ENCODE results near the gene TBC1D22A. TPM values are rescaled to one million over a fixed set of nuclear protein-coding genes. Genes with fewer than 3 reads are reported as not detected.

TBC1D22A gene
- total and polyA plus RNA-seq, 4 donors, result 4.1 to 12.4 (median 8.4) TPM

DNA sequence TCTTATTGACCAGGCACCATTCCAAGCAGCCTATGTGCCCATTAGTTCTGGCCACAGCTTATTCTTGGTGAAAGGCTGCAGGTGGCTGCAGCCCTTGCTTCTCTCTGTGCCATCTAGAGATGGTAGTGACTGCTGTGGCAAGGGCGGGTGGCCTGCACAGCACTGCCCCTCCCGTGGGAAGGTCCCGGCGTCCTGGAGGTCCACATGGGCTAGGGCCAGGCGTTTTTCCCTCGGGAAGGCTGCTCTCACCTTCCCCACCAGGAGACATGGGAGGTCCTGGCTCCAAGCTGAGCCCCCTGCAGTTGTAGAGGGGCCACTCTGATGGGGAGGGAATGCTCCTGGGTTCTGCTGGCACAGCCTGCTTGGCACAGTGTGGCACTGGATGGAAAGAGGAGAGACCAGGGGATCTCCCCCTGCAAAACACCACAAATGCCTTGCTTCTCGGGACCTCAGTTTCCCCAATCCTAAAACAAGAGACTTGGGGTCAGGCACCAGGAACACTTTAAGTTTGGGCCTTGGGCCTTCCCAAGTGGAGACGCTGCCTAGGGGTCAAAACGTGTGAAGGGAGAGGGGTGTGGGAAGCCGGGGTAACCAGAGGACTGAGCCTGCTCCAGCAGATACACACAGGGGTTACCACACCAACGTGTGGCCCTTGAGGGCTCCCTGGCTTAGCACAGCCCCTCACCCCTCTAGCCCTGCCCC lies 10.0 kb upstream of the TBC1D22A start:
- peak overlapping the region in 1 of 2 donors; percentile 93 for H3K27ac ChIP-seq (ENCODE audit: low read depth in 1 of 2, low read length in 2 of 2)
- no peaks in the 10 kb centered on the region for H3K27me3 ChIP-seq (ENCODE audit: control insufficient read depth in 4 of 4, insufficient read depth in 4 of 4, low read length in 3 of 4)
- no peak overlapping the region for H3K9ac ChIP-seq (ENCODE audit: low read depth in 1 of 2, low read length in 2 of 2)
- H3K9me3 ChIP-seq (ENCODE audit: control insufficient read depth in 4 of 4, low read length in 3 of 4), result no peaks in the 10 kb centered on the region
- H3K36me3 ChIP-seq (ENCODE audit: control insufficient read depth in 4 of 4, insufficient read depth in 3 of 4, low read depth in 1 of 4, low read length in 3 of 4), result no peaks in the 10 kb centered on the region
- no peak for DNase-seq (ENCODE audit: low spot score)
- 87% methylated on average over 11 of the region's 11 CpGs for WGBS
- H3K4me1 ChIP-seq (ENCODE audit: control insufficient read depth in 4 of 4, insufficient read depth in 4 of 4, low read length in 3 of 4), result peaks cover 34 to 60% (median 43%) of the 10 kb centered on the region in 4 donors
- no peak overlapping the region for H3K4me3 ChIP-seq (ENCODE audit: low read depth in 1 of 3, low read length in 3 of 3)
- TF ChIP-seq, protein P1, sequence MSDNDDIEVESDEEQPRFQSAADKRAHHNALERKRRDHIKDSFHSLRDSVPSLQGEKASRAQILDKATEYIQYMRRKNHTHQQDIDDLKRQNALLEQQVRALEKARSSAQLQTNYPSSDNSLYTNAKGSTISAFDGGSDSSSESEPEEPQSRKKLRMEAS (IDR thresholded peaks at IDR 0.05), result no peak
- no peak for TF ChIP-seq RXRA (IDR thresholded peaks at IDR 0.05)
- TF ChIP-seq FOXA1 (IDR thresholded peaks at IDR 0.05), result no peak
- TF ChIP-seq, protein P2, sequence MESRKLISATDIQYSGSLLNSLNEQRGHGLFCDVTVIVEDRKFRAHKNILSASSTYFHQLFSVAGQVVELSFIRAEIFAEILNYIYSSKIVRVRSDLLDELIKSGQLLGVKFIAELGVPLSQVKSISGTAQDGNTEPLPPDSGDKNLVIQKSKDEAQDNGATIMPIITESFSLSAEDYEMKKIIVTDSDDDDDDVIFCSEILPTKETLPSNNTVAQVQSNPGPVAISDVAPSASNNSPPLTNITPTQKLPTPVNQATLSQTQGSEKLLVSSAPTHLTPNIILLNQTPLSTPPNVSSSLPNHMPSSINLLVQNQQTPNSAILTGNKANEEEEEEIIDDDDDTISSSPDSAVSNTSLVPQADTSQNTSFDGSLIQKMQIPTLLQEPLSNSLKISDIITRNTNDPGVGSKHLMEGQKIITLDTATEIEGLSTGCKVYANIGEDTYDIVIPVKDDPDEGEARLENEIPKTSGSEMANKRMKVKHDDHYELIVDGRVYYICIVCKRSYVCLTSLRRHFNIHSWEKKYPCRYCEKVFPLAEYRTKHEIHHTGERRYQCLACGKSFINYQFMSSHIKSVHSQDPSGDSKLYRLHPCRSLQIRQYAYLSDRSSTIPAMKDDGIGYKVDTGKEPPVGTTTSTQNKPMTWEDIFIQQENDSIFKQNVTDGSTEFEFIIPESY (IDR thresholded peaks at IDR 0.05), result no peak
- TF ChIP-seq, protein P3, sequence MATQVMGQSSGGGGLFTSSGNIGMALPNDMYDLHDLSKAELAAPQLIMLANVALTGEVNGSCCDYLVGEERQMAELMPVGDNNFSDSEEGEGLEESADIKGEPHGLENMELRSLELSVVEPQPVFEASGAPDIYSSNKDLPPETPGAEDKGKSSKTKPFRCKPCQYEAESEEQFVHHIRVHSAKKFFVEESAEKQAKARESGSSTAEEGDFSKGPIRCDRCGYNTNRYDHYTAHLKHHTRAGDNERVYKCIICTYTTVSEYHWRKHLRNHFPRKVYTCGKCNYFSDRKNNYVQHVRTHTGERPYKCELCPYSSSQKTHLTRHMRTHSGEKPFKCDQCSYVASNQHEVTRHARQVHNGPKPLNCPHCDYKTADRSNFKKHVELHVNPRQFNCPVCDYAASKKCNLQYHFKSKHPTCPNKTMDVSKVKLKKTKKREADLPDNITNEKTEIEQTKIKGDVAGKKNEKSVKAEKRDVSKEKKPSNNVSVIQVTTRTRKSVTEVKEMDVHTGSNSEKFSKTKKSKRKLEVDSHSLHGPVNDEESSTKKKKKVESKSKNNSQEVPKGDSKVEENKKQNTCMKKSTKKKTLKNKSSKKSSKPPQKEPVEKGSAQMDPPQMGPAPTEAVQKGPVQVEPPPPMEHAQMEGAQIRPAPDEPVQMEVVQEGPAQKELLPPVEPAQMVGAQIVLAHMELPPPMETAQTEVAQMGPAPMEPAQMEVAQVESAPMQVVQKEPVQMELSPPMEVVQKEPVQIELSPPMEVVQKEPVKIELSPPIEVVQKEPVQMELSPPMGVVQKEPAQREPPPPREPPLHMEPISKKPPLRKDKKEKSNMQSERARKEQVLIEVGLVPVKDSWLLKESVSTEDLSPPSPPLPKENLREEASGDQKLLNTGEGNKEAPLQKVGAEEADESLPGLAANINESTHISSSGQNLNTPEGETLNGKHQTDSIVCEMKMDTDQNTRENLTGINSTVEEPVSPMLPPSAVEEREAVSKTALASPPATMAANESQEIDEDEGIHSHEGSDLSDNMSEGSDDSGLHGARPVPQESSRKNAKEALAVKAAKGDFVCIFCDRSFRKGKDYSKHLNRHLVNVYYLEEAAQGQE (IDR thresholded peaks at IDR 0.05), result no peak
- no peak for TF ChIP-seq EGR1 (IDR thresholded peaks at IDR 0.05; ENCODE audit: low read depth in 2 of 2)
- no peak for TF ChIP-seq RAD21 (IDR thresholded peaks at IDR 0.05)

DNA sequence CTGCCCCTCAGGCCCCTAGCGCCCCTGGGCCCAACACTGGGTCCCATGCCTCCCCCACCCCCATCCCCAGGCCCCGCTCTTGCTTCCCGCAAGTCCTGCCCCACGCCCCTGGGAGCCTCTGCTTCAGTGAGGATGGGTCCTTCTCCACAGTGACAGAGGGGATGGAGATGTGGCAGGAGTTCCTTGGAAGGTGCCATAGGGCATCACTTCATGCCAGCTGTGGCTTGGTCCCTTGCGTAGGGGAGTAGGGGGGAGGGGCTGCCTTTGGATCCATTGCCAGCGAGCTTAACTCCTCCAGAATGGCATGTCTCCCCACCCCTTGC lies 9.5 kb upstream of the TBC1D22A start:
- no peaks in the 10 kb centered on the region for H3K9me3 ChIP-seq (ENCODE audit: control insufficient read depth in 4 of 4, low read length in 3 of 4)
- H3K4me3 ChIP-seq (ENCODE audit: low read depth in 1 of 3, low read length in 3 of 3), result no peak overlapping the region
- peak overlapping the region; percentile 93 to 95 for H3K27ac ChIP-seq (ENCODE audit: low read depth in 1 of 2, low read length in 2 of 2)
- DNase-seq (ENCODE audit: low spot score), result no peak
- H3K4me1 ChIP-seq (ENCODE audit: control insufficient read depth in 4 of 4, insufficient read depth in 4 of 4, low read length in 3 of 4), result peaks cover 34 to 61% (median 41%) of the 10 kb centered on the region in 4 donors
- TF ChIP-seq HNF4G (IDR thresholded peaks at IDR 0.05), result no peak
- no peak for TF ChIP-seq FOXA1 (IDR thresholded peaks at IDR 0.05)
- no peak for TF ChIP-seq RAD21 (IDR thresholded peaks at IDR 0.05)
- TF ChIP-seq GABPA (IDR thresholded peaks at IDR 0.05 in 1 of 2, conservative IDR thresholded peaks at IDR 0.05 in 1 of 2), result no peak
- TF ChIP-seq, protein P3 (IDR thresholded peaks at IDR 0.05), result no peak
- no peak for TF ChIP-seq FOXA2 (IDR thresholded peaks at IDR 0.05)
- no peak for TF ChIP-seq JUND (IDR thresholded peaks at IDR 0.05)
- TF ChIP-seq, protein P2 (IDR thresholded peaks at IDR 0.05), result no peak
- TF ChIP-seq, protein P1 (IDR thresholded peaks at IDR 0.05), result no peak
- no peak for TF ChIP-seq YY1 (IDR thresholded peaks at IDR 0.05)
- TF ChIP-seq, protein P4, sequence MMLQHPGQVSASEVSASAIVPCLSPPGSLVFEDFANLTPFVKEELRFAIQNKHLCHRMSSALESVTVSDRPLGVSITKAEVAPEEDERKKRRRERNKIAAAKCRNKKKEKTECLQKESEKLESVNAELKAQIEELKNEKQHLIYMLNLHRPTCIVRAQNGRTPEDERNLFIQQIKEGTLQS (IDR thresholded peaks at IDR 0.05), result no peak
- no peak for TF ChIP-seq SP1 (IDR thresholded peaks at IDR 0.05)
- no peak for TF ChIP-seq NR2F2 (IDR thresholded peaks at IDR 0.05)
- no peak for TF ChIP-seq RXRA (IDR thresholded peaks at IDR 0.05)
- TF ChIP-seq EGR1 (IDR thresholded peaks at IDR 0.05; ENCODE audit: low read depth in 2 of 2), result no peak
- TF ChIP-seq HNF4A (conservative IDR thresholded peaks at IDR 0.05), result no peak
- TF ChIP-seq TAF1 (conservative IDR thresholded peaks at IDR 0.05), result no peak
- no peaks in the 10 kb centered on the region for H3K27me3 ChIP-seq (ENCODE audit: control insufficient read depth in 4 of 4, insufficient read depth in 4 of 4, low read length in 3 of 4)
- 95% methylated on average over 6 of the region's 6 CpGs for WGBS
- peak overlapping the region in 1 of 2 donors; percentile 48 for H3K9ac ChIP-seq (ENCODE audit: low read depth in 1 of 2, low read length in 2 of 2)
- H3K36me3 ChIP-seq (ENCODE audit: control insufficient read depth in 4 of 4, insufficient read depth in 3 of 4, low read depth in 1 of 4, low read length in 3 of 4), result no peaks in the 10 kb centered on the region
